H9 (cell line): ENCODE data around the gene NPPC. TPM values are rescaled to one million over a fixed set of nuclear protein-coding genes. Genes with fewer than 3 reads are reported as not detected.

Experiments used
- DNase-seq: peaks from one replicate; pipeline ENCODE4 v3.0.0-alpha.2; 2017
- H2AFZ ChIP-seq: one replicate; pipeline ENCODE4 v1.6.1; 2013; ENCODE audit warnings: mild to moderate bottlenecking, low read length, control low read depth, moderate library complexity
- H2AK5ac ChIP-seq: 2 replicates; pipeline ENCODE4 v1.6.1; 2013; ENCODE audit warnings: low read length, control low read depth, mixed read lengths; ENCODE audit not compliant: insufficient read length
- H2BK120ac ChIP-seq: one replicate; pipeline ENCODE4 v1.6.1; 2013; ENCODE audit warnings: low read depth, mild to moderate bottlenecking, low read length, control low read depth, inconsistent platforms; ENCODE audit not compliant: poor library complexity, severe bottlenecking
- H2BK12ac ChIP-seq: 2 replicates; pipeline ENCODE4 v1.6.1; 2013; ENCODE audit warnings: low read length, control low read depth, mixed read lengths, low read depth; ENCODE audit not compliant: insufficient read length
- H2BK15ac ChIP-seq: 2 replicates; pipeline ENCODE4 v1.6.1; 2013; ENCODE audit warnings: low read depth, low read length, control low read depth
- H2BK20ac ChIP-seq: one replicate; pipeline ENCODE4 v1.6.1; 2013; ENCODE audit warnings: low read depth, mild to moderate bottlenecking, low read length, control low read depth, inconsistent platforms; ENCODE audit not compliant: poor library complexity, severe bottlenecking
- H2BK5ac ChIP-seq: 2 replicates; pipeline ENCODE4 v1.6.1; 2013; ENCODE audit warnings: low read length, control low read depth, mixed read lengths; ENCODE audit not compliant: insufficient read length
- H3K14ac ChIP-seq: 2 replicates; pipeline ENCODE4 v1.6.1; 2013; ENCODE audit warnings: low read length, control low read depth; ENCODE audit not compliant: insufficient read depth
- H3K18ac ChIP-seq: 2 replicates; pipeline ENCODE4 v1.6.1; 2013; ENCODE audit warnings: low read depth, mild to moderate bottlenecking, mixed read lengths, low read length, control low read depth; ENCODE audit not compliant: insufficient read length
- H3K23ac ChIP-seq: 2 replicates; pipeline ENCODE4 v1.6.1; 2013; ENCODE audit warnings: low read length, control low read depth, mixed read lengths, low read depth; ENCODE audit not compliant: insufficient read length
- H3K23me2 ChIP-seq: 2 replicates; pipeline ENCODE4 v1.6.1; 2013; ENCODE audit warnings: low read depth, mild to moderate bottlenecking, mixed read lengths, low read length, control low read depth; ENCODE audit not compliant: insufficient read length, poor library complexity, severe bottlenecking
- H3K27ac ChIP-seq: 2 replicates; pipeline ENCODE4 v1.5.1; 2013; ENCODE audit warnings: low read length, control low read depth, mixed read lengths, low read depth; ENCODE audit not compliant: insufficient read length
- H3K27me3 ChIP-seq: 2 replicates; pipeline ENCODE4 v1.6.1; 2013; ENCODE audit warnings: low read length, control low read depth, inconsistent platforms; ENCODE audit not compliant: insufficient read depth
- H3K4ac ChIP-seq: 2 replicates; pipeline ENCODE4 v1.6.1; 2013; ENCODE audit warnings: low read depth, mild to moderate bottlenecking, control low read depth, inconsistent platforms, low read length, moderate library complexity
- H3K4me1 ChIP-seq: 2 replicates; pipeline ENCODE4 v1.6.1; 2013; ENCODE audit warnings: low read length, control low read depth, inconsistent platforms; ENCODE audit not compliant: insufficient read depth
- H3K4me2 ChIP-seq: 2 replicates; pipeline ENCODE4 v1.6.1; 2013; ENCODE audit warnings: low read length, control low read depth, mixed read lengths; ENCODE audit not compliant: insufficient read length, insufficient read depth
- H3K56ac ChIP-seq: 2 replicates; pipeline ENCODE4 v1.6.1; 2013; ENCODE audit warnings: low read depth, mild to moderate bottlenecking, mixed read lengths, low read length, control low read depth; ENCODE audit not compliant: insufficient read length
- H3K79me1 ChIP-seq: 2 replicates; pipeline ENCODE4 v1.6.1; 2013; ENCODE audit warnings: low read depth, mild to moderate bottlenecking, moderate library complexity, low read length, control low read depth, inconsistent platforms; ENCODE audit not compliant: insufficient read depth, poor library complexity, severe bottlenecking
- H3K79me2 ChIP-seq: 2 replicates; pipeline ENCODE4 v1.6.1; 2013; ENCODE audit warnings: low read length, control low read depth, inconsistent platforms; ENCODE audit not compliant: insufficient read depth
- H3K9ac ChIP-seq: 2 replicates; pipeline ENCODE4 v1.6.1; 2013; ENCODE audit warnings: low read length, control low read depth, mixed read lengths; ENCODE audit not compliant: insufficient read length; ENCODE audit errors: extremely low read depth
- H3K9me3 ChIP-seq: one replicate; pipeline ENCODE4 v1.6.1; 2013; ENCODE audit warnings: low read depth, low read length, inconsistent platforms; ENCODE audit not compliant: control insufficient read depth
- H3T11ph ChIP-seq: one replicate; pipeline ENCODE4 v1.6.1; 2013; ENCODE audit warnings: mild to moderate bottlenecking, low read length, control low read depth, inconsistent platforms
- H4K20me1 ChIP-seq: one replicate; pipeline ENCODE4 v1.6.1; 2013; ENCODE audit not compliant: control insufficient read depth, insufficient read length, insufficient read depth
- H4K5ac ChIP-seq: 2 replicates; pipeline ENCODE4 v1.6.1; 2013; ENCODE audit warnings: low read depth, mild to moderate bottlenecking, mixed read lengths, low read length, control low read depth; ENCODE audit not compliant: insufficient read length
- H4K8ac ChIP-seq: replicated peaks from 2 replicates; pipeline ENCODE4 v1.6.1; 2013; ENCODE audit warnings: low read length, control low read depth, mixed read lengths, low read depth; ENCODE audit not compliant: insufficient read length
- H4K91ac ChIP-seq: 2 replicates; pipeline ENCODE4 v1.6.1; 2013; ENCODE audit warnings: low read depth, mild to moderate bottlenecking, moderate library complexity, mixed read lengths, low read length, control low read depth; ENCODE audit not compliant: insufficient read length
- H3K27ac Mint-ChIP-seq, 3 experiments: 2 replicates in 2 of 3; 3 replicates in 1 of 3; pipeline ENCODE4 v1.8.0; 2020 to 2021; ENCODE audit warnings: mixed read lengths in 3 of 3, mild to moderate bottlenecking in 1 of 3, moderate library complexity in 1 of 3
- H3K27me3 Mint-ChIP-seq: 2 replicates; pipeline ENCODE4 v1.8.0; 2021; ENCODE audit warnings: low read depth, mild to moderate bottlenecking, moderate library complexity, mixed read lengths
- H3K36me3 Mint-ChIP-seq, 3 experiments: 2 replicates in 2 of 3; 3 replicates in 1 of 3; pipeline ENCODE4 v1.8.0; 2020 to 2021; ENCODE audit warnings: low read depth in 3 of 3, mixed read lengths in 3 of 3; ENCODE audit not compliant: insufficient read depth in 1 of 3
- H3K4me1 Mint-ChIP-seq, 2 experiments: 2 replicates each; pipeline ENCODE4 v1.8.0; 2020; ENCODE audit warnings: mixed read lengths in 2 of 2
- H3K4me3 Mint-ChIP-seq, 2 experiments: 2 replicates in 1 of 2; 3 replicates in 1 of 2; pipeline ENCODE4 v1.8.0; 2020 to 2021; ENCODE audit warnings: mild to moderate bottlenecking in 2 of 2, mixed read lengths in 2 of 2, moderate library complexity in 1 of 2
- H3K9me3 Mint-ChIP-seq, 2 experiments: 2 replicates in 1 of 2; 3 replicates in 1 of 2; pipeline ENCODE4 v1.8.0; 2020; ENCODE audit warnings: mild to moderate bottlenecking in 2 of 2, mixed read lengths in 2 of 2, moderate library complexity in 1 of 2
- WGBS: extraction: QIAGEN DNeasy Blood & Tissue Kit; methylation state at CpG from one replicate; pipeline ENCODE4 v1.1.7; 2013; ENCODE audit warnings: missing lambda C conversion rate, low lambda C conversion rate, mixed read lengths; ENCODE audit not compliant: insufficient read length; ENCODE audit errors: extremely low coverage; 5-methylcytosine and 5-hydroxymethylcytosine counted together
- total RNA-seq: library from RNA; stranded (reverse); gene quantifications from 2 replicates; pipeline ENCODE4 v1.2.1, GENCODE V29; 2021
- TF ChIP-seq, protein P1 (sequence below): fragments of 200-600 bp; sonication (generic); conservative IDR thresholded peaks from 3 replicates; pipeline ENCODE4 v1.8.0; 2021; ENCODE audit warnings: antibody characterized with exemption, mild to moderate bottlenecking

Gene NPPC
- total RNA-seq, 1 experiment from 2014 or later, result 1.1 TPM

DNA sequence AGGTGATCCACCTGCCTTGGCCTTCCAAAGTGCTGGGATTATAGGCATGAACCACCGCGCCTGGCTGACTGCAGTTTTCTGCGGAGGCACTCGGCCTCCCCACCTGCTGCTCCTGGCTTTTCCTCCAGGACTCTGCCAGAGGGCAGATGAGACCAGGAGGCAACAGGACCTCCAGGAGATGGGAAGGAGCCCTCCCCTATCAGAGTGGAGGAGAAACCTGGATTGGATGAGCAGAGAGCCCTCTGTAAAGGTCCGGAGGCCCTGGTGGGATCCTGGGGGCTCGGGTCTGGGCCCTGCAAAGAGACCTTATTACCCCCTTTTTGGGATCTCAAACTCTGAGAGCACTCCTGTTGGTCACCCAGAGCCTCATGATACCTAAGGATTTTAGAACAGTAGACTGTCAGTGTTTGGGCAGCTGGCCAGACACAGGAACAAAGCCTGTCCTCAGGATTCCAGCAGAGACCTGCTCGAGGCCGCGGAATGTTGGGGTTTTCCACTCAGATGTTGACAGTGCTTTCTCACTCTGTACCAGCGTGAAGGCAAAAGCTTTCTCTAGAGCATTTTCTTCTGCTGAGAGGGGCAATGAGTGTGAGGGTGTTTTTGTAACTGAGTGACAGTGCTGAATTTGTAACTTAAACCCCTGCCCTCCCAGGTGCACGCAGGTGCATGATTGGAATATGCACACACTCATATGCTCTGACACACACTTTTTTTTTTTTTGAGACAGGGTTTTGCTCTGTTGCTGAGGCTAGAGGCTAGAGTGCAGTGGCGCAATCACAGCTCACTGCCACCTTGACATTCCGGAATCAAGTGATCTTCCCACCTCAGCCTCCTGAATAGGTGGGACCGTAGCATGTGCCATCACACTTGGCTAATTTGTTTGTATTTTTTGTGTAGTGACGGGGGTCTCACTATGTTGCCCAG lies 48.4 kb downstream of the NPPC start:
- H2BK20ac ChIP-seq, result no peak overlapping the region
- H4K20me1 ChIP-seq, result no peaks in the 10 kb centered on the region
- no peak overlapping the region for H2BK12ac ChIP-seq
- H3K4me3 Mint-ChIP-seq, result no peak overlapping the region
- no peaks in the 10 kb centered on the region for H3K36me3 Mint-ChIP-seq
- no peaks in the 10 kb centered on the region for H3K27me3 ChIP-seq
- no peak overlapping the region for H3K27ac ChIP-seq
- H2BK120ac ChIP-seq, result no peak overlapping the region
- no peak overlapping the region for H2BK5ac ChIP-seq
- H3K14ac ChIP-seq, result no peak overlapping the region
- no peak overlapping the region for H4K91ac ChIP-seq
- no peak overlapping the region for H3T11ph ChIP-seq
- H3K18ac ChIP-seq, result no peak overlapping the region
- H4K8ac ChIP-seq, result no peak overlapping the region
- H3K4ac ChIP-seq, result no peak overlapping the region
- peaks cover 5 to 6% of the 10 kb centered on the region in 2 experiments for H3K4me1 Mint-ChIP-seq
- no peak overlapping the region for H2AK5ac ChIP-seq
- no peaks in the 10 kb centered on the region for H3K9me3 ChIP-seq
- H3K27me3 Mint-ChIP-seq, result peaks cover 2% of the 10 kb centered on the region
- no peak for DNase-seq
- no peak overlapping the region for H3K9ac ChIP-seq
- no peaks in the 10 kb centered on the region for H3K79me1 ChIP-seq
- H3K23me2 ChIP-seq, result no peaks in the 10 kb centered on the region
- H3K9me3 Mint-ChIP-seq, result no peaks in the 10 kb centered on the region
- TF ChIP-seq, protein P1, sequence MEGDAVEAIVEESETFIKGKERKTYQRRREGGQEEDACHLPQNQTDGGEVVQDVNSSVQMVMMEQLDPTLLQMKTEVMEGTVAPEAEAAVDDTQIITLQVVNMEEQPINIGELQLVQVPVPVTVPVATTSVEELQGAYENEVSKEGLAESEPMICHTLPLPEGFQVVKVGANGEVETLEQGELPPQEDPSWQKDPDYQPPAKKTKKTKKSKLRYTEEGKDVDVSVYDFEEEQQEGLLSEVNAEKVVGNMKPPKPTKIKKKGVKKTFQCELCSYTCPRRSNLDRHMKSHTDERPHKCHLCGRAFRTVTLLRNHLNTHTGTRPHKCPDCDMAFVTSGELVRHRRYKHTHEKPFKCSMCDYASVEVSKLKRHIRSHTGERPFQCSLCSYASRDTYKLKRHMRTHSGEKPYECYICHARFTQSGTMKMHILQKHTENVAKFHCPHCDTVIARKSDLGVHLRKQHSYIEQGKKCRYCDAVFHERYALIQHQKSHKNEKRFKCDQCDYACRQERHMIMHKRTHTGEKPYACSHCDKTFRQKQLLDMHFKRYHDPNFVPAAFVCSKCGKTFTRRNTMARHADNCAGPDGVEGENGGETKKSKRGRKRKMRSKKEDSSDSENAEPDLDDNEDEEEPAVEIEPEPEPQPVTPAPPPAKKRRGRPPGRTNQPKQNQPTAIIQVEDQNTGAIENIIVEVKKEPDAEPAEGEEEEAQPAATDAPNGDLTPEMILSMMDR, result no peak
- H3K4me1 ChIP-seq, result no peaks in the 10 kb centered on the region
- H4K5ac ChIP-seq, result no peak overlapping the region
- H3K23ac ChIP-seq, result no peak overlapping the region
- no peak overlapping the region for H3K4me2 ChIP-seq
- no peaks in the 10 kb centered on the region for H3K79me2 ChIP-seq
- no peak overlapping the region for H3K56ac ChIP-seq
- no CpG with 5 or more reads among the region's 15 CpGs for WGBS
- H2AFZ ChIP-seq, result no peak overlapping the region
- no peak overlapping the region for H2BK15ac ChIP-seq
- no peak overlapping the region for H3K27ac Mint-ChIP-seq
